Brain microvascular endothelial cell (primary cell): ENCODE results near the gene U2AF2.

ENCODE experiments used
- DNase-seq: peaks from one replicate; pipeline ENCODE4 v3.0.0-alpha.2; 2020
- H3K27ac ChIP-seq: fragments of 250-450 bp; sonication (Bioruptor Pico); 2 replicates; pipeline ENCODE4 v1.5.1; 2020; ENCODE audit warnings: mild to moderate bottlenecking, moderate library complexity
- H3K27me3 ChIP-seq: fragments of 250-450 bp; sonication (Bioruptor Pico); replicated peaks from 2 replicates; pipeline ENCODE4 v1.5.1; 2020; ENCODE audit warnings: mild to moderate bottlenecking
- H3K36me3 ChIP-seq: fragments of 250-450 bp; sonication (Bioruptor Pico); replicated peaks from 2 replicates; pipeline ENCODE4 v1.5.1; 2020; ENCODE audit warnings: mild to moderate bottlenecking
- H3K4me3 ChIP-seq: 2 replicates; pipeline ENCODE4 v1.5.1; 2011; ENCODE audit warnings: low read depth, mild to moderate bottlenecking, control low read depth, low read length, moderate library complexity
- CTCF ChIP-seq: IDR thresholded peaks from 2 replicates; pipeline ENCODE4 v1.5.1; 2011; ENCODE audit warnings: low read depth, mild to moderate bottlenecking, moderate library complexity, low read length, control low read depth, inconsistent platforms; ENCODE audit errors: missing control alignments
- in situ Hi-C: cut with HindIII; loops from 2 replicates; pipeline ENCODE4 v1.10.0; 2017; ENCODE audit warnings: low sequenced_read_pairs, low pct_ligation_motif_present

The U2AF2 gene

GRCh38 chr19:55678121-55678671 lies 23.4 kb downstream of the U2AF2 start:
- in situ Hi-C loops = no loop called here
- no peak overlapping the region for H3K27ac ChIP-seq
- H3K4me3 ChIP-seq = no peak overlapping the region
- no peak for TF ChIP-seq CTCF
- no peak for DNase-seq
- H3K36me3 ChIP-seq = peaks cover 40% of the 10 kb centered on the region
- H3K27me3 ChIP-seq = no peaks in the 10 kb centered on the region

- TF ChIP-seq CTCF = no peak
- Histone ChIP-seq H3K27ac (no peak overlapping the region), H3K4me3 (no peak overlapping the region), H3K27me3 (no peaks in the 10 kb centered on the region), H3K36me3 (peaks cover 45% of the 10 kb centered on the region)
- DNase-seq = no peak
- in situ Hi-C loops = no loop called here
These were observed 24.8 kb downstream of the U2AF2 start for GRCh38 chr19:55679343-55680257.

- TF ChIP-seq CTCF = no peak
- in situ Hi-C loops = no loop called here
- Histone ChIP-seq H3K27me3 (no peaks in the 10 kb centered on the region), H3K27ac (no peak overlapping the region), H3K4me3 (no peak overlapping the region), H3K36me3 (peaks cover 47% of the 10 kb centered on the region)
- no peak for DNase-seq
These were observed 25.7 kb downstream of the U2AF2 start for GRCh38 chr19:55680339-55681130.

- Histone ChIP-seq H3K4me3 (no peak overlapping the region), H3K27me3 (no peaks in the 10 kb centered on the region), H3K36me3 (peaks cover 55% of the 10 kb centered on the region), H3K27ac (no peak overlapping the region)
- no peak for TF ChIP-seq CTCF
- DNase-seq = no peak
- in situ Hi-C loops = no loop called here
These were observed 26.6 kb downstream of the U2AF2 start for GRCh38 chr19:55681131-55682092.
